Heart right ventricle (tissue), 16 donors: ENCODE data around the gene PDCL3. TPM values are rescaled to one million over a fixed set of nuclear protein-coding genes. Genes with fewer than 3 reads are reported as not detected.
A peak's percentile ranks its signal among the peaks of the same experiment; 100 is the strongest.

Source experiments
- ATAC-seq, 8 donors: fragments of 200-7000 bp; cut with Tn5 transposase; one replicate each; pipeline ENCODE4 v1.9.1; 2020; ENCODE audit warnings: mild to moderate bottlenecking in 8 of 8, moderate library complexity in 8 of 8, moderate number of reproducible peaks in 1 of 8
- DNase-seq, 2 donors: peaks; one replicate each; pipeline ENCODE4 v3.0.0-alpha.2; 2020
- H3K27ac ChIP-seq, 10 donors: fragments of 200-600 bp; sonication (generic) in 2 of 10; one replicate each; pipeline versions ENCODE4 v1.5.0 to v1.8.0; 2020 to 2022; ENCODE audit warnings: mild to moderate bottlenecking in 3 of 10
- H3K27me3 ChIP-seq, 7 donors: fragments of 200-600 bp; one replicate each; pipeline ENCODE4 v1.8.0; 2021 to 2022; ENCODE audit warnings: mild to moderate bottlenecking in 2 of 7
- H3K36me3 ChIP-seq, 9 donors: fragments of 200-600 bp; sonication (generic) in 1 of 9; one replicate each; pipeline versions ENCODE4 v1.5.0 to v1.8.0; 2020 to 2022; ENCODE audit warnings: mild to moderate bottlenecking in 2 of 9
- H3K4me1 ChIP-seq, 9 donors: fragments of 200-600 bp; sonication (generic) in 1 of 9; one replicate each; pipeline versions ENCODE4 v1.5.0 to v1.8.0; 2020 to 2022; ENCODE audit warnings: mild to moderate bottlenecking in 4 of 9
- H3K4me3 ChIP-seq, 10 donors: fragments of 200-600 bp; sonication (generic) in 2 of 10; one replicate each; pipeline versions ENCODE4 v1.5.0 to v1.8.0; 2020 to 2022; ENCODE audit warnings: mild to moderate bottlenecking in 7 of 10, moderate library complexity in 2 of 10
- H3K9me3 ChIP-seq, 11 donors: fragments of 200-600 bp in 10 of 11; sonication (generic) in 2 of 11; one replicate each; pipeline versions ENCODE4 v1.5.0 to v1.8.0; 2013 to 2022; ENCODE audit warnings: mild to moderate bottlenecking in 2 of 11, control low read depth in 1 of 11, moderate library complexity in 1 of 11
- WGBS, 2 donors: extraction: QIAGEN DNeasy Blood & Tissue Kit; methylation state at CpG; one replicate each; pipeline ENCODE4 v1.1.7; 2013; ENCODE audit warnings: inconsistent platforms in 1 of 2; 5-methylcytosine and 5-hydroxymethylcytosine counted together
- intact Hi-C, 10 donors: fragments of 100-400 bp; cut with DNase I; formaldehyde crosslinking; loops; one replicate each; pipeline versions ENCODE4 v1.11.1 to v1.14.2; 2022
- polyA plus RNA-seq, 2 donors: library from polyadenylated mRNA; stranded (reverse); fragments of 200-250 nt; gene quantifications; one replicate each; pipeline ENCODE4 v1.2.3, GENCODE V29; 2013
- total RNA-seq, 10 donors: library from RNA; stranded (reverse); fragmentation: NEBNext Ultra II Directional in 3 of 10; extraction: Animal tissue kit (Norgen Biotek cat#: 25700) in 3 of 10; gene quantifications; one replicate each; pipeline versions ENCODE4 v1.2.1 to v1.2.4, GENCODE V29; 2021 to 2023
- TF ChIP-seq, protein P1 (sequence below), 9 donors: fragments of 200-600 bp; sonication (generic) in 2 of 9; IDR thresholded peaks; one replicate each; pipeline versions ENCODE4 v1.5.0 to v1.8.0; 2021 to 2022; ENCODE audit warnings: antibody characterized with exemption in 9 of 9, mild to moderate bottlenecking in 5 of 9, moderate library complexity in 1 of 9
- donor health status: Arrhythmogenic right ventricular cardiomyopathy.
- donor health status: ischemic (EF 13 %, LVEDD 7.1; RV severe dilation, severe dysfunction).
- donor health status: healthy with polysubstance abuse.
- donor health status: DM: no; HTN: yes; CAD: no.
- donor health status: DM: no; HTN: no; CAD: no.
- donor health status: ischemic (EF 25% LVEDD 6.9; RV normal size, moderate dysfunction).
- donor health status: ischemic (EF 25% LVEDD 5.7; RV mildly dilated, moderate dysfunction).
- donor health status: healthy.
- donor health status: DM: yes; HTN: yes; CAD: no.
- donor health status: Ischemic cardiomyopathy.
- donor health status: ischemic (EF 35%, LVEDD 5.7; RV mildly dilated, moderate dysfunction).
- donor health status: nonischemic (EF 11% LVEDD 7.7; RV severe dilation, severe dysfunction).
- donor health status: DM: yes; HTN: yes; CAD: no.
- donor health status: PGD.
- donor health status: ischemic (EF 29% LVEDD 5.4; RV normal size, mild dysfunction).
- donor health status: nonischemic (EF 23%, LVEDD 6.1; RV moderate dilation, normal function).

Gene PDCL3
- total and polyA plus RNA-seq, 12 donors = 17.0 to 30.0 (median 23.4) TPM

DNA sequence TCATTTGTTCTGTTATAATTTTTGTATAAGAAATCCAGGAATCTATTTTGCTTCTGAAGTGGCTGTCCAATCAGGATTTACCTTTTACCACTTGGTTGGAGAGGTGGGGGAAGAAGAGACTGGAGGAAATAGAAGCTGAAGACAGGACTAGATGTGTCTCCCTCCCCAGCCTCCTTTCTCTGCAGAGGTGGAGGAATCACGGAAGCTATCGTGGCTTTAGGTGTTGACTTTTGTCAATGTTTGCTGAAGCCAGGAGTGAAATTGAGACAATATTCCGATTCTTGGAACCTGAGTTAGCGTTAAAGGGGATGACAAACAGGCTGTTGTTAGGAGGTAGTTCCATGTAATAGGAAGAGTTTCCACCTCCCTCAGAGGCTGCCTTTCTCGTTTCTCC, 43.5 kb downstream of the PDCL3 start:
- Histone ChIP-seq H3K9me3 (no peaks in the 10 kb centered on the region), H3K27ac (no peak overlapping the region), H3K27me3 (no peaks in the 10 kb centered on the region), H3K36me3 (no peaks in the 10 kb centered on the region), H3K4me3 (no peak overlapping the region), H3K4me1 (peaks cover 0 to 19% (median 12%) of the 10 kb centered on the region in 9 donors)
- ATAC-seq (no peak), DNase-seq (no peak)
- WGBS, 2 donors = 72 to 73% methylated on average over 5 of the region's 5 CpGs
- intact Hi-C loops = loop anchor here in 7 of 10 donors (2.0 to 10.0 kb wide), 5 partner anchors 118 to 548 kb away; partner anchors contain the start of gene TBC1D8 (in 1 of the 7)
- TF ChIP-seq, protein P1, sequence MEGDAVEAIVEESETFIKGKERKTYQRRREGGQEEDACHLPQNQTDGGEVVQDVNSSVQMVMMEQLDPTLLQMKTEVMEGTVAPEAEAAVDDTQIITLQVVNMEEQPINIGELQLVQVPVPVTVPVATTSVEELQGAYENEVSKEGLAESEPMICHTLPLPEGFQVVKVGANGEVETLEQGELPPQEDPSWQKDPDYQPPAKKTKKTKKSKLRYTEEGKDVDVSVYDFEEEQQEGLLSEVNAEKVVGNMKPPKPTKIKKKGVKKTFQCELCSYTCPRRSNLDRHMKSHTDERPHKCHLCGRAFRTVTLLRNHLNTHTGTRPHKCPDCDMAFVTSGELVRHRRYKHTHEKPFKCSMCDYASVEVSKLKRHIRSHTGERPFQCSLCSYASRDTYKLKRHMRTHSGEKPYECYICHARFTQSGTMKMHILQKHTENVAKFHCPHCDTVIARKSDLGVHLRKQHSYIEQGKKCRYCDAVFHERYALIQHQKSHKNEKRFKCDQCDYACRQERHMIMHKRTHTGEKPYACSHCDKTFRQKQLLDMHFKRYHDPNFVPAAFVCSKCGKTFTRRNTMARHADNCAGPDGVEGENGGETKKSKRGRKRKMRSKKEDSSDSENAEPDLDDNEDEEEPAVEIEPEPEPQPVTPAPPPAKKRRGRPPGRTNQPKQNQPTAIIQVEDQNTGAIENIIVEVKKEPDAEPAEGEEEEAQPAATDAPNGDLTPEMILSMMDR (IDR thresholded peaks at IDR 0.05) = no peak

DNA sequence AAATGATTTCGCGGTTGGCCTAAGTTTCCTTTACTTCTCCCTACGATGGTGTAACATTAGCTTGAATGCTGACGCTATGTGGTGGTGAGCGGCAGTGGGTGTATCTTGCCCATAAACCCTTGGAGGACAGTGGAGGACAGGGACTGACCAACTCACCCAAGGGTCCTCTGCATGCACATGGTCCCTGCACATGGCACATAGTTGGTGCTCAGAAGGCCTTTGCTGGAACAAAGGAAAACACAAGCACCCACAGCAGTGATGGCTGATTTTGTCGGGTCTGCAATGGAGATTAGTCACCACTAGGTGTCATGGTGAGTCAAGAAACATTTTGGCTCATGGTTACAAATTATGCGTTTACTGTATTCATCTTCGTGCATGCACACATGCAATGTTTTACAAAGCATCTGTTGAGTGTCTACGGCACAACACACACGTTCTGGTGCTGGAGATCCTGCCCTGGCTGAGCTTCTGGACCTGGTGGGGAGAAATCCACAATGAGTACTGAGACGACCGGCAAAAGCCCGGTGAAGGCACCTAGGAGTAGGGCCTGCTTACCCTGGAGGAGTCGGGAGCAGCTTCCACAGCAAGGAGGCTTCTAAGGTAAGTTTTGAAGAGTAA, 44.0 kb downstream of the PDCL3 start:
- DNase-seq (peak in 1 of 2 donors; percentile 26), ATAC-seq (peak in 4 of 8 donors; percentile 11 to 36 (median 18))
- H3K36me3 ChIP-seq = no peaks in the 10 kb centered on the region
- no peaks in the 10 kb centered on the region for H3K27me3 ChIP-seq
- no peaks in the 10 kb centered on the region for H3K9me3 ChIP-seq
- peaks cover 0 to 19% (median 12%) of the 10 kb centered on the region in 9 donors for H3K4me1 ChIP-seq
- WGBS, 2 donors = 55 to 63% methylated on average over 14 of the region's 14 CpGs
- TF ChIP-seq, protein P1 (IDR thresholded peaks at IDR 0.05) = peak; percentile 62 to 84 (median 78)
- no peak overlapping the region for H3K4me3 ChIP-seq
- H3K27ac ChIP-seq = no peak overlapping the region
- intact Hi-C loops = loop anchor here in 7 of 10 donors (2.0 to 10.0 kb wide), 5 partner anchors 118 to 548 kb away; partner anchors contain the start of gene TBC1D8 (in 1 of the 7)

DNA sequence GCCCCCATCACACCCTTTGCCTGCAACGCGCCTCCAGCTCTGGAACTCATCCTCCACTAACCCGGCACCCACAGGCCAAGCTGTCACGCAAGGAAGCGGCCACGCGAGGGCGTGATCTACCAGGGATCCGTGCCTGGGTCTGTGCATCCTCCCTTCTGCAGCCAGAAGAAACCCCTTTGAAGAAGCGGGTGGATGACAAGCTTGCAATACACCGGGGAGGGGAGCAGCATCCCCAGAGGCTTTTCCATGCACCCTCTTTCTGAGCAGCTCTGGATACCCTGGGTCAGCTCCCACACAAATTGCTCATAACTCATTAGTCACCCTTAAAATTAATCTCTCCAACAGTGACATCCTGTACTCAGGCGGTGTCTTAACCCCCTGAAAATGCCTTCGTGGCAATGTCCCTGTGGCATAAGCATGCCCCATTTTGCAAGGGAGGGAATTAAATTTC, 47.6 kb downstream of the PDCL3 start:
- H3K27ac ChIP-seq = no peak overlapping the region

More for the DNA sequence above, 47.6 kb downstream of the PDCL3 start:
- intact Hi-C loops = loop anchor here in 7 of 10 donors (1.0 to 10.0 kb wide), 7 partner anchors 114 to 377 kb away; no protein-coding TSS in a partner anchor
- DNase-seq (peak; percentile 59 to 66), ATAC-seq (peak; percentile 61 to 85 (median 74))
- Histone ChIP-seq H3K9me3 (no peaks in the 10 kb centered on the region), H3K4me1 (no peaks in the 10 kb centered on the region), H3K36me3 (no peaks in the 10 kb centered on the region), H3K27me3 (no peaks in the 10 kb centered on the region), H3K4me3 (no peak overlapping the region)
- WGBS, 2 donors = 15 to 18% methylated on average over 13 of the region's 13 CpGs
- TF ChIP-seq, protein P1 (IDR thresholded peaks at IDR 0.05) = peak; percentile 34 to 74 (median 65)
